ENCODE measurements around the gene ZNF777. TPM values are rescaled to one million over a fixed set of nuclear protein-coding genes. Genes with fewer than 3 reads are reported as not detected.

Gene ZNF777
- total and polyA plus RNA-seq, 2 experiments from 2014 or later, result 2.8 to 7.9 TPM

- no peak for TF ChIP-seq REST (IDR thresholded peaks at IDR 0.05; ENCODE audit: unreplicated experiment)
- no peak for TF ChIP-seq JUNB (IDR thresholded peaks at IDR 0.05; ENCODE audit: unreplicated experiment)
- no peak for TF ChIP-seq NANOG (IDR thresholded peaks at IDR 0.05; ENCODE audit: borderline replicate concordance)
- no peak for TF ChIP-seq CREB1 (CRISPR knock-in tag; IDR thresholded peaks at IDR 0.05; ENCODE audit: low read depth)
- TF ChIP-seq ZNF331 (CRISPR knock-in tag; IDR thresholded peaks at IDR 0.05; ENCODE audit: low read depth), result no peak
- no peak for TF ChIP-seq CTCF (conservative IDR thresholded peaks at IDR 0.05; ENCODE audit: low read depth in 2 of 2)
- TF ChIP-seq POLR2AphosphoS5 (IDR thresholded peaks at IDR 0.05; ENCODE audit: low read depth), result no peak
- no peak for TF ChIP-seq EZH2phosphoT487 (IDR thresholded peaks at IDR 0.05; ENCODE audit: unreplicated experiment)
- no peak for TF ChIP-seq ZNF114 (CRISPR knock-in tag; IDR thresholded peaks at IDR 0.05)
- TF ChIP-seq EZH2 (IDR thresholded peaks at IDR 0.05; ENCODE audit: low read depth, unreplicated experiment), result no peak
Observed at GRCh38 chr7:149493366-149493765, 32.5 kb upstream of the ZNF777 start (continued).

GRCh38 chr7:149490083-149490760 lies 29.4 kb upstream of the ZNF777 start:
- H3K9me3 Mint-ChIP-seq, result no peaks in the 10 kb centered on the region
- TF ChIP-seq STAT1 (IDR thresholded peaks at IDR 0.05; ENCODE audit: unreplicated experiment) (no peak), REST (IDR thresholded peaks at IDR 0.05; ENCODE audit: unreplicated experiment) (no peak)

More at GRCh38 chr7:149490083-149490760, 29.4 kb upstream of the ZNF777 start:
- Histone ChIP-seq H3K9me2 (ENCODE audit: insufficient read depth) (no peaks in the 10 kb centered on the region), H3K27ac (ENCODE audit: low read depth) (no peak overlapping the region), H3K79me2 (replicated peaks; ENCODE audit: insufficient read depth) (peaks cover 6% of the 10 kb centered on the region), H3K4me1 (ENCODE audit: insufficient read depth) (no peaks in the 10 kb centered on the region), H3K36me3 (ENCODE audit: insufficient read depth) (peaks cover 19% of the 10 kb centered on the region; the same call in 1 of the 2 replicates), H3K4me3 (no peak overlapping the region), H3K27me3 (ENCODE audit: insufficient read depth) (no peaks in the 10 kb centered on the region), H4K20me1 (replicated peaks; ENCODE audit: insufficient read depth) (peaks cover 5% of the 10 kb centered on the region), H3F3A (replicated peaks; ENCODE audit: low read depth) (no peaks in the 10 kb centered on the region), H3K4me2 (no peak overlapping the region), H2AFZ (no peak overlapping the region)
- Mint-ChIP-seq H3K4me3 (no peak overlapping the region), H3K36me3 (ENCODE audit: low read depth) (peaks cover 73% of the 10 kb centered on the region), H3K27me3 (ENCODE audit: insufficient read depth, low read depth, poor library complexity) (peaks cover 9% of the 10 kb centered on the region), H3K27ac (no peak overlapping the region), H3K4me1 (peaks cover 4% of the 10 kb centered on the region)
- ATAC-seq (no peak), DNase-seq (ENCODE audit: low spot score) (no peak)

All from GM23338 (cell line).